Calu3 (cell line): ENCODE data around the gene ZNF22. TPM values are rescaled to one million over a fixed set of nuclear protein-coding genes. Genes with fewer than 3 reads are reported as not detected.

Experiments used
- BruUV-seq: library from RNA; stranded (reverse); fragments of 400-500 nt; replicated peaks from 2 replicates; lab custom pipeline; 2021; lab: Mats Ljungman, UMichigan
- CTCF ChIA-PET: fragments of 300-600 bp; sonication (Branson Sonifier 250); formaldehyde crosslinking; loops from one replicate; lab custom pipeline; 2022; ENCODE audit warnings: antibody characterized with exemption; lab: Charles Lee
- DNase-seq: peaks from one replicate; pipeline ENCODE4 v3.0.0; 2022
- H3K27ac Mint-ChIP-seq: one replicate; pipeline ENCODE4 v1.8.0; 2022; ENCODE audit warnings: mixed read lengths; ENCODE audit not compliant: unreplicated experiment
- H3K27me3 Mint-ChIP-seq: one replicate; pipeline ENCODE4 v1.8.0; 2022; ENCODE audit warnings: mixed read lengths; ENCODE audit not compliant: unreplicated experiment
- H3K36me3 Mint-ChIP-seq: one replicate; pipeline ENCODE4 v1.8.0; 2022; ENCODE audit warnings: mild to moderate bottlenecking, moderate library complexity, mixed read lengths; ENCODE audit not compliant: insufficient read depth, unreplicated experiment
- H3K4me1 Mint-ChIP-seq: one replicate; pipeline ENCODE4 v1.8.0; 2022; ENCODE audit warnings: mild to moderate bottlenecking, low read depth, mixed read lengths; ENCODE audit not compliant: unreplicated experiment
- H3K4me3 Mint-ChIP-seq: one replicate; pipeline ENCODE4 v1.8.0; 2022; ENCODE audit warnings: mild to moderate bottlenecking, low read depth, moderate library complexity, mixed read lengths; ENCODE audit not compliant: unreplicated experiment
- H3K9me3 Mint-ChIP-seq: one replicate; pipeline ENCODE4 v1.8.0; 2022; ENCODE audit warnings: low read depth, mixed read lengths; ENCODE audit not compliant: unreplicated experiment
- CTCF ChIP-seq: fragments of 200-600 bp; IDR thresholded peaks from one replicate; pipeline ENCODE4 v1.8.0; 2022; ENCODE audit warnings: antibody characterized with exemption; ENCODE audit not compliant: unreplicated experiment
- intact Hi-C: fragments of 100-400 bp; cut with micrococcal nuclease; formaldehyde crosslinking; loops from one replicate; pipeline ENCODE4 v1.10.0; 2022; ENCODE audit not compliant: unreplicated experiment
- total RNA-seq: library from RNA; stranded (reverse); gene quantifications from 2 replicates; pipeline ENCODE4 v1.2.3, GENCODE V29; 2022

Gene ZNF22
- total RNA-seq, 1 experiment from 2014 or later, result 11.9 TPM

GRCh38 chr10:44972874-44973306 lies 27.8 kb upstream of the ZNF22 start:
- no peak overlapping the region for H3K27ac Mint-ChIP-seq
- CTCF ChIA-PET, result interaction anchor here (0.6 to 0.9 kb wide), 2 partner anchors 40 to 267 kb away, joined by 4 read pairs; no protein-coding TSS in a partner anchor

GRCh38 chr10:44973323-44974081 lies 27.2 kb upstream of the ZNF22 start:
- Mint-ChIP-seq H3K27ac (no peak overlapping the region), H3K4me1 (peaks cover 18% of the 10 kb centered on the region), H3K9me3 (no peaks in the 10 kb centered on the region), H3K4me3 (no peak overlapping the region), H3K36me3 (peaks cover 11% of the 10 kb centered on the region), H3K27me3 (no peaks in the 10 kb centered on the region)
- intact Hi-C loops, result loop anchor here (2.0 kb wide), 1 partner anchor 33 kb away; no protein-coding TSS in a partner anchor
- no peak for TF ChIP-seq CTCF
- DNase-seq, result no peak
- CTCF ChIA-PET, result interaction anchor here (0.9 kb wide), 1 partner anchor 41 kb away, joined by 4 read pairs; no protein-coding TSS in a partner anchor
- BruUV-seq, result no TSS peak

More at GRCh38 chr10:44972874-44973306, 27.8 kb upstream of the ZNF22 start:
- Mint-ChIP-seq H3K9me3 (no peaks in the 10 kb centered on the region), H3K27me3 (no peaks in the 10 kb centered on the region), H3K36me3 (peaks cover 5% of the 10 kb centered on the region), H3K4me1 (peaks cover 18% of the 10 kb centered on the region), H3K4me3 (no peak overlapping the region)
- DNase-seq, result no peak
- BruUV-seq, result no TSS peak
- no peak for TF ChIP-seq CTCF
- intact Hi-C loops, result no loop called here

GRCh38 chr10:44974082-44974627 lies 26.6 kb upstream of the ZNF22 start:
- Mint-ChIP-seq H3K4me3 (peak overlapping the region; percentile 52), H3K4me1 (peaks cover 22% of the 10 kb centered on the region)

More at GRCh38 chr10:44974082-44974627, 26.6 kb upstream of the ZNF22 start:
- no TSS peak for BruUV-seq
- intact Hi-C loops, result loop anchor here (2.0 kb wide), 1 partner anchor 33 kb away; no protein-coding TSS in a partner anchor
- no peak for DNase-seq
- Mint-ChIP-seq H3K27ac (no peak overlapping the region), H3K36me3 (peaks cover 17% of the 10 kb centered on the region), H3K9me3 (no peaks in the 10 kb centered on the region), H3K27me3 (no peaks in the 10 kb centered on the region)
- TF ChIP-seq CTCF, result no peak
- CTCF ChIA-PET, result no interaction called here
